Measurements from ENCODE around the gene BCAP29.

DNA sequence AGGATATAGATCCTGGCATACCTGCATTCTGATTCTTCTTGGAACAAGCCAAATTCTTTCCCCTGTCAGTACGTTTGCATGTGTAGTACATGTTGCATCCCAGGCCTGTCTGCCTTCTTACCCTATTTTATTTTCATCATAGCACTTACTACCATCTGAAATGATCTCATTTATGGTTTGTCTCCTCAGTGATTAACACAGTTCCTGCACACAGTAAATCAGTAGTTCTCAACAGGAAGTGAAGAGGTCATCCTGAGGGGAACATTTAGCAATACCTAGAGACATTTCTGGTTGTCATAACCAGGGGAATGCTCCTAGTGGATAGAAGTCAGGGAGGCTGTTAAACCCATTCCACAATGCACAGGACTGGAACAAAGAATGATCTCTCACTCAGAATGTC, 42.4 kb downstream of the BCAP29 start:
- TF ChIP-seq POLR2A (IDR thresholded peaks at IDR 0.05): no peak
- TF ChIP-seq, protein P1, sequence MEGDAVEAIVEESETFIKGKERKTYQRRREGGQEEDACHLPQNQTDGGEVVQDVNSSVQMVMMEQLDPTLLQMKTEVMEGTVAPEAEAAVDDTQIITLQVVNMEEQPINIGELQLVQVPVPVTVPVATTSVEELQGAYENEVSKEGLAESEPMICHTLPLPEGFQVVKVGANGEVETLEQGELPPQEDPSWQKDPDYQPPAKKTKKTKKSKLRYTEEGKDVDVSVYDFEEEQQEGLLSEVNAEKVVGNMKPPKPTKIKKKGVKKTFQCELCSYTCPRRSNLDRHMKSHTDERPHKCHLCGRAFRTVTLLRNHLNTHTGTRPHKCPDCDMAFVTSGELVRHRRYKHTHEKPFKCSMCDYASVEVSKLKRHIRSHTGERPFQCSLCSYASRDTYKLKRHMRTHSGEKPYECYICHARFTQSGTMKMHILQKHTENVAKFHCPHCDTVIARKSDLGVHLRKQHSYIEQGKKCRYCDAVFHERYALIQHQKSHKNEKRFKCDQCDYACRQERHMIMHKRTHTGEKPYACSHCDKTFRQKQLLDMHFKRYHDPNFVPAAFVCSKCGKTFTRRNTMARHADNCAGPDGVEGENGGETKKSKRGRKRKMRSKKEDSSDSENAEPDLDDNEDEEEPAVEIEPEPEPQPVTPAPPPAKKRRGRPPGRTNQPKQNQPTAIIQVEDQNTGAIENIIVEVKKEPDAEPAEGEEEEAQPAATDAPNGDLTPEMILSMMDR (IDR thresholded peaks at IDR 0.05): no peak

Measured in testis (tissue), 2 donors.